GM18519 (cell line): Measurements from ENCODE around the gene FHAD1.

ENCODE experiments used
- ATAC-seq: cut with Tn5 transposase; IDR thresholded peaks from one replicate; pipeline ENCODE4 v1.9.1; 2021; ENCODE audit warnings: mild to moderate bottlenecking, moderate library complexity; ENCODE audit not compliant: unreplicated experiment, low FRiP score

The FHAD1 gene

DNA sequence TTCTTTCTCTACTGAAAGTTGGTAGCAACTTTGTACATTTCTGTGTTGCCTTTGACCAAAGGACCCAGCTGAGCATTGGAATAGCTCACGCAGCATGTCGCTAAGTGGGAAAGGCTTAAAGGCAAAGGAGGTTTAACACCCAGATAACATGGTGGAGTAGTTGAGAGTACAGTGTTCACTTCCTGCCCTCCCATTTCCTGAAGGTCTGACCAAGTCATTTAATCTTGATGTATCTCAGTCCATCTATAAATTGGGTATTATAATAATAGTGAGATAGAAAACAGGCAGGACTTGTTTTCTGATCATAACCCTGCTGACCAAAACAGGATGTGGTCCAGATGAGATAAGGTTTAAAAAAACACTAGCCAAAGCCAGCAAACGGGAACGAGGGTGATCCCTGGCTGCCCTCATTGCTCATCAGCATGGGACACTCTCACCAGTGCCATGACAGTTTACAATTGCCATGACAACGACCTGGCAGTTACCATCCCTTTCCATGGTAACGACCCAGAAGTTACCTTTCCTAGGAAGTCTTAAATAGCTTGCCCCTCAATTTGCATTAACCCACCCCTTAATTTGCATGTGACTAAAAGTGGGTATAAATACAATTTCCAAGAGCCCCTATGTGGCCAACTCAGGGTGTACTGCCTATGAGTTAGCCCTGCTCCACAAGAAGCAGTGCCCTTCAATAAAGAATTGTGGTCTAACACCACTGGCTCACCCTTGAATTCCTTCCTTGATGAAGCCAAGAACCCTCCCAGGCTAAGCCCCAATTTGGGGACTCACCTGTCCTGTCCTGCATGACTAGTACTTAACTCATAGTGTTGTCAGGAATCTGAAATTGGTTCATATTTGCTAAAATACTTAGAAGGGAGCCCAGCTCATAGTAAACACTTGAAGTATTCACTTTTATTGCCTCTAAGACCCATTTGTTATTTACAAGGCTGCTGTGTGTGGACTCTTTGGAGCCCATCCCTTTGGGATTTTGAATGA, 28.4 kb upstream of the FHAD1 start:
- no peak for ATAC-seq

DNA sequence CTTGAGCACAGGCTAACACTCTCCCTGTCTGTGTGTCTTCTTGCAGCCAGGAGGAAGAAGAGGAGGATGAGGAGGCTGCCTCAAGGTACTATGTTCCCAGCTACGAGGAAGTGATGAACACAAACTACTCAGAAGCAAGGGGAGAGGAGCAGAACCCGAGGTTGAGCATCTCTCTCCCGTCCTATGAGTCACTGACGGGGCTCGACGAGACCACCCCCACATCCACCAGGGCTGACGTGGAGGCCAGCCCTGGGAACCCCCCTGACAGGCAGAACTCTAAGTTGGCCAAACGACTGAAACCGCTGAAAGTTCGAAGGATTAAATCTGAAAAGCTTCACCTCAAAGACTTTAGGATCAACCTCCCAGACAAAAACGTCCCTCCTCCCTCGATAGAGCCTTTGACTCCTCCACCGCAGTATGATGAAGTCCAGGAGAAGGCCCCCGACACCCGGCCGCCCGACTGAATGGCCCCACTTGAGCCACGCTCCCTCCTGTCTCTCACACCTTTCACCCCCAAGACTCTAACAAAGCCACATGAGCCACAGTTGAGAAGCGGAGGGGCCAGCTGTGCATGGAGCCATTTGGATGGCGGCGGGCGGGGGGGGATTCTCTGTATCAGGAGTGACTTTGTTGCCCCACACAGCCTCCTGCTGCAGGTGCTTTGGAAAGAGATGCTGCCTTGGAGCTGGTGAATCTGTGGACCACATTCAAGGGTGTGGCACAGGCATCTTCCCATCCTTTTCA, 27.6 kb upstream of the FHAD1 start:
- no peak for ATAC-seq

DNA sequence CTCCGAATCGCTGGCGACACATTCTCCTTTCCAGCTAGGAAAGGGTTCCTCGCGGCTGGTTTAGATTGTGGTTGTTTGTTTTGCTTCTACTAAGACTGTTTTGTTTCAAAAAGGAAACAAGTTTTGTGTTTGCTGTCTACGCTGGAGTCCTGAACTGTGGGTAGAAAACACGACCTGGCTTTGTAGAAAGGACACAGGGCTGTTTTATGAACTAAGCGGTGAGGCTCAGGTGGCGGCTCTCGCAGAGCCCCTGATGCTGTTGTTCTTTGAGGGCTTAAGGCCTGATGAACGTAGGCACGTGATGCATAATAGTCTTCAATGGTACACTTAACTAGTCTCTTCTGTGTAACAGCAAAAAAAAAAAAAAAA, 27.0 kb upstream of the FHAD1 start:
- ATAC-seq, result no peak

GRCh38 chr1:15220825-15221431, 26.1 kb upstream of the FHAD1 start:
- ATAC-seq, result no peak

- ATAC-seq, result no peak
Measured at GRCh38 chr1:15222653-15223303, 24.2 kb upstream of the FHAD1 start.

DNA sequence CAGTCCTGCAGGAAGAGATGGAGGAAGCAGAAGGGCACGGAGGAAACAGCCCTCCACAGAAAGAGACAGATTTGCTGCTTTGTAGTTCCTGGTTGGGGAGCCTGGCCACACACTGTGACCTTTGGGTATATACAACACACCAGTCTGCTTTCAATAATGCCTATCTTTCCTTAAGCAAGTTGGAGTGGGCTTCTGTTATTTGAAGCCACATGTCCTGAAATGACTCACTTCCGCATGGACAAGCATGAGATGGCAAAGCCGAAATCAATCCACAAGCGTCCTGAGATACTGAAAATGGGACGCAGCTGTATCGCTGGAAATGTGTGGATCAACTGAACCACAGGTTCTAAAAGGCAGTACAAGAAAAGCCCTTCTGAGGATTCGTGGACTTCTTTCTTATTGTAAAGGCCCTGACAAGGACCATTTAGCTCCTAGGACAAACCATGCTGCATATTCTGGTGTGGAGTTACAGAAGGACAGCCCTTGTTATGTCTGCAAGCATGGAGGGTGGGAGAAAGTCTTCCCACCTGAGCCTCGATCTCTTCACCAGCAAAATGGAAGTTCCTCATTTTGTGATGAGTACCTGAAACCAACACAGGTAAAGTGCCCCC, 22.7 kb upstream of the FHAD1 start:
- ATAC-seq, result no peak

DNA sequence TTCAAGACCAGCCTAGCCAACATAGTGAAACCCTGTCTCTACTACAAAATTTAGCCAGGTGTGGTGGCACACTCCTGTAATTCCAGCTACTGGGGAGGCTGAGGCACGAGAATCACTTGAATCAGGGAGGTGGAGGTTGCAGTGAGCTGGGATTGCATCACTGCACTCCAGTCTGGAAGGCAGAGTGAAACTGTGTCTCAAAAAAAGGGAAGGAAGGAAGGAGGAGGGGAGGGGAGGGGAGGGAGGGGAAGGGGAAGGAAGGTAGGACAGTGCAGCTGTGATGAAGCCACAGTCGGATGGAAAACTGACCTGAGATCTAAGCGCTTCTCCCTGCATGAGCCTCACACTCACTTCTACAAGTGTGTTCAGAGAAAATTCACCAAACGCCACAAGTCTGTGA, 22.0 kb upstream of the FHAD1 start:
- ATAC-seq, result no peak

DNA sequence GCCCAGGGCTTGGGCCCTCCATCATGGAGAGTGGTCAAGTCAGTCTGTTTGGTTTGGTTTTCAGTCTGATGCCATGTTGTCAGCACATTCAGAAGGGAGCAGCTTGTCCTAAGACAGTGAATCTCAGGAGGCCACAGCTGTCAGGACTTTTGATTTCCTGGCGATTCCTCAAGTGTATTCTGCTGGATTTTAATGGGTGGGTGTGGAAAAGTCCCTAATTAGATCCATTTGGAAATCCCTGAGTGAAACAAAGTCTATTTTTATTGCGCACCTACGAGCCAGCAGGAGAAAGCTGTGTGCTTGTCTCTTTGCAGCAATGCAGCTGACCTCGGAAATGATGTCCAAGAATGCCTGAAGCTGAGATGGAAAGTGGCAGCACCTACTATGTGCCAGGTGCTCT, 21.6 kb upstream of the FHAD1 start:
- ATAC-seq, result no peak

GRCh38 chr1:15226388-15227255, 20.4 kb upstream of the FHAD1 start:
- no peak for ATAC-seq

- no peak for ATAC-seq
Measured at GRCh38 chr1:15229707-15230131, 17.3 kb upstream of the FHAD1 start.

- ATAC-seq, result peak; percentile 56
Measured at GRCh38 chr1:15231714-15232201, 15.3 kb upstream of the FHAD1 start.

DNA sequence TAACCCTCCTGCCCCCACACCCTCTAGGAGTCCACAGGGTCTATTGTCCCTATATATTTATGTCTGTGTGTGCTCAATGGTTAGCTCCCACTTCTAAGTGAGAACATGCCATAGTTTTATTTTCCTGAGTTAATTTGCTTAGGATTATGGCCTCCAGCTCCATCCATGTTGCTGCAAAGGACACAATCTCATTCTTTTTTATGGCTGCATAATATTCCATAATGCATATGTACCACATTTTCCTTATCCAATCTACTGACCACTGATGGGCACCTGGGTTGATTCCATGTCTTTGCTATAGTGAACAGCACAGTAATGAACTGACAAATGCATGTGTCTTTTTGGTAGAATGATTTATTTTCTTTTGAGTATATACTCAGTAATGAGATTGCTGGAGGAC, 13.3 kb upstream of the FHAD1 start:
- no peak for ATAC-seq

GRCh38 chr1:15236321-15236721, 10.7 kb upstream of the FHAD1 start:
- no peak for ATAC-seq

DNA sequence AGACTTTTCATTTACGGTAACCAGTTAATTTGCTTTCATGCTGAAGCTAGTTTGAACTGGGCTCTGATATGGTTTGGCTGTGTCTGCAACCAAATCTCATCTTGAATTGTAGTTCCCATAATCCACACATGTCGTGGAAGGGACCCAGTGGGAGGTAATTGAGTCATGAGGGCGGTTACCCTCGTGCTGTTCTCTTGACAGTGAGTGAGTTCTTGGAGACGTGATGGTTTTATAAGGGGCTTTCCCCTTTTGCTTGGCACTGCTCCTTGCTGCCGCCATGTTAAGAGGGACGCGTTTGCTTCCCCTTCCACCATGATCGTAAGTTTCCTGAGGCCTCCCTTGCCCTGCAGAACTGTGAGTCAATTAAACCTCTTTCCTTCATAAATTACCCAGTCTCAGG, 10.3 kb upstream of the FHAD1 start:
- no peak for ATAC-seq

GRCh38 chr1:15238789-15239188, 8.2 kb upstream of the FHAD1 start:
- ATAC-seq, result no peak

GRCh38 chr1:15242766-15243165, 4.3 kb upstream of the FHAD1 start:
- no peak for ATAC-seq

GRCh38 chr1:15243275-15244043, 3.6 kb upstream of the FHAD1 start:
- ATAC-seq, result no peak

DNA sequence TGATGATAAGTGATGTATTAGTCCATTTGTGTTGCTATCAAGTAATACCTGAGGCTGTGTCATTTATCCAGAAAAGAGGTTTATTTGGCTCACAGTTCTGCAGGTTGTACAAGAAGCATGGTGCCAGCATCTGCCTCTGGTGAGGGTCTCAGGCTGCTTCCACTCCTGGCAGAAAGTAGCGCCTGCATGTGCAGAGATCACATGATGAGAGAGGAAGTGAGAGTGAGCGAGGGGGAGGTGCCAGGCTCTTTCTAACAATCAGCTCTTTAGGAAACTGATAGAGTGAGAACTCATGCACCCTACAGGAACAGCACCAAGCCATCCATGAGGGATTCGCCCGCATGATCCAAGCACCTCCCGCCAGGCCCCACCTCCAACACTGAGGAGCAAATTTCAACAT, 2.2 kb upstream of the FHAD1 start:
- ATAC-seq, result no peak
